Germinal center (tissue), 1 donor: Measurements from ENCODE around the gene POLG.

ENCODE experiments used
- DNase-seq: peaks from one replicate; pipeline ENCODE4 v3.0.0; 2012; ENCODE audit warnings: mixed read lengths, low spot score

Gene POLG

GRCh38 chr15:89326316-89326715 lies 8.3 kb downstream of the POLG start:
- no peak for DNase-seq

DNA sequence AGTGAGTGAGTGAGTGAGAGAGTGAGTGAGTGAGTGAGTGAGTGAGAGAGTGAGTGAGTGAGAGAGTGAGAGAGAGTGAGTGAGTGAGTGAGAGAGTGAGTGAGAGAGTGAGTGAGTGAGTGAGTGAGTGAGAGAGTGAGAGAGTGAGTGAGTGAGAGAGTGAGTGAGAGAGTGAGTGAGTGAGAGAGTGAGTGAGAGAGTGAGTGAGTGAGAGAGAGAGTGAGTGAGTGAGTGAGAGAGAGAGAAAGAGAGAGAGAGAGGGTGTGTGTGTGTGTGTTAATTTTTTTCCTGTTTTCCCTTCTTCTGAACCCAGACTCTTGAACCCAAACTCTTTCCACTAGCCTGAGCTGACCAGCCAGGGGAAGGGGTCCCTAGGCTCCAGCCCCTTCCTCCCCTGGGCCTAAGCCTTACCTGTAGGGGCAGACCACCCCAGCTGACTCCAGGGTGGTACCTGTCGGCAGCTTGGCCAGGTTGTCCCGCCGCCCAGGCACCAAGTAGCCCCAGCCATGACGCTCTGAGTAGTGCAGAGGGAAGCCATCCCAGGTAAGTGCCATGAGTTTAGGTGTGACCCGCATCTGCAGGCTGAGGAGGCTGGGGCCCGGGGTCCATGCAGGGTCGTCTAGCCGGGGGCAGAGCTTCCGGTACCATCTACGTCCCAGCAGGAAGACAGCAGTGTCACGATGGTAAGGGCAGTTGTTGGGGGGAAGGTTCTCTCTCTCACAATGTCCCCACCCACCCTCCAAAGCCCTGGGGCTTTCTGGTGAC lies 9.4 kb downstream of the POLG start:
- DNase-seq: no peak

DNA sequence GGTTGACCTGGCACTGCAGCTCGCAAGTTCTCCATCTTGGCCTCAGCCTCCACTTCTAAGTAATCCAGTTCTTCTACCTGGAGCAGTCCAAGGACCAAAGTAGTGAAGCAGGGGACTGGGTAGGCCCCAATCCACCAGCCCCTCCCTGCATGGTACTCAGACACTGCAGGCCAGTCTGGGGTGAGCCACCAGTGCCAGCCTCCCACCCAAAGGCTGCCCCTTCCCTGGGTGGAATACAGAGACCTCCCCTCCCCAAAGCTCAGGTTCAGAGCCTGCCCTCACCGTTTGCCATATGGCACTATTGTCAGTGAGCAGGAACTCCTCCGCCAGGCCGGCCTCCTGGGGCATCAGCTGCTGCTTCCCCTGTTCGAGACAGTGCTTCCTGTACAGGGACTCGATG lies 10.8 kb downstream of the POLG start:
- no peak for DNase-seq

DNA sequence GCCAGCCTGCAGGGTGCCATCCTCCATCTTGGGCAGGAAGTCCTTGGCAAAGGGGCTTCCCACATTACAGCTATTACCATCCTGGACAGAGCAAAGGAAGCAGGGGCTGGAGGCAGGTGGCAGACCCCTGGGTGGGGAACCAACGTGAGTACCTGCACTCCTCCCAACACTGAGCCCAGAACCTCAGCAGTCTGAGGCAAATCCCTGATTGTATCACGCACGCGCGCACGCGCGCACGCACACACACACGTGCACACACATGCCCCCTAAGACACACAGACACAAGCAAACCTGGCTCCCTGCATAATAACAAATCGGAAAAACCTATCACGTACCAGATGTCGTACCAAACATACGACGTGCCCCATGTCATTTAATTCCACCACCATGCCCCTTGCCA lies 11.8 kb downstream of the POLG start:
- no peak for DNase-seq

DNA sequence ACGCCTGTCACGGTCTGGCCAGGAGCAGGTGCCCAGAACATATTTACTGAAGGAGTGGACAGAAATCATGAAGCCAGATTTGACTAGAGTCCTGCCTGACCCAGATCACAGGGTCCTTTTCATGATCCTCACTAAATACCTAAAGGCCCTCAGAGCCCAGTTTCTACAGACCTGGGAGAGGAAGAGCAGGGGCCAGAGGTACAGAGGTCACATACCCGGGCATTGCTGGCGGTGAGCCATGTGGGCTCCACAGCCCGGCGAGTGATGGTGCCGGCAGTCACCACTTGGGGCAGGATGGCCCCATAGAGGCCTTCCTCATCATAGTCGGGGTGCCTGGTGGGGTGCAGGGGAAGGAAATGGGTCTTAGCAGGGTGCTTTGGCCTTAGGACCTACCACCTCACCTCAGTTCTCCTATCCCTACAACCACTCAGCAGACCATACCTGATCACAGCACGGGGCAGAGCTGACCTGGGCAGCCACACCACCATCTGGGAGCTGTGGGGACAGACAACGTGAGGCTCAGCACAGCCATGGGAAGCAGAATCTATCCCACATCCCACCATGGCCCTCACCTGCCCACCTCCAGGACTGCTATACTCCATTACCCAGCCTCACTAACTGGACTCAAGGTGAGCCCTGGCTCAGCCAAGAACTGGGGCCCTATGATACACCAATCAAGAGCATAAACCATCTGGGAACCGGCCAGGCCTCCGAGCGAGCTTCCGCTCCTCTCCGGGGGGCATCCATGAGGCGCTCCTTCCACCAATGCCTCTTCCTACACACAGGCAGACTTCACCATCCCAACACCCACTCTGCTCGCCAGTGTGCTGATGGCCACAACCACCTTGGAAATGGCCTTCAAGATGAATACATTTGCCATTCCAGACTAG lies 12.9 kb downstream of the POLG start:
- DNase-seq: no peak

DNA sequence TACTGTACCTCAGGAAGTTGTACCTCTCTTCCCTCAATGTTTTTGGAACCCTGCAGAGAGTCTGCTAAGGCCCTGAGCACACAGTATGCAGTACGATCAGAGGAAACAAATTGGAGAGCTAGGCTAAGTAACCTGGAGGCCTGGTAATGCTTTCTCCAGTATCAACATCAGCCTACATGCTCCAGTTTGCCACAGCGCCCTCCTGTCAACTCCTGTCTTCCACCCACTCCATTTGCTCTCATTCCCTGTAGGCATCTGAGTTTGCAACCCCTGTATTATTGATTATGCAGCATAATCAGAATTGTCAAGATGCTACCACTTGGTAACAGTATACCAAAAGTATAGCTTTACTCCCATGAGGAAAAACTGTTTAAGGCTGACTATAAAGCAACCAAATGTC lies 14.4 kb downstream of the POLG start:
- DNase-seq: no peak

GRCh38 chr15:89319678-89320077 lies 14.9 kb downstream of the POLG start:
- DNase-seq: no peak

- DNase-seq: no peak
These were observed 17.4 kb downstream of the POLG start for GRCh38 chr15:89317186-89317720.

DNA sequence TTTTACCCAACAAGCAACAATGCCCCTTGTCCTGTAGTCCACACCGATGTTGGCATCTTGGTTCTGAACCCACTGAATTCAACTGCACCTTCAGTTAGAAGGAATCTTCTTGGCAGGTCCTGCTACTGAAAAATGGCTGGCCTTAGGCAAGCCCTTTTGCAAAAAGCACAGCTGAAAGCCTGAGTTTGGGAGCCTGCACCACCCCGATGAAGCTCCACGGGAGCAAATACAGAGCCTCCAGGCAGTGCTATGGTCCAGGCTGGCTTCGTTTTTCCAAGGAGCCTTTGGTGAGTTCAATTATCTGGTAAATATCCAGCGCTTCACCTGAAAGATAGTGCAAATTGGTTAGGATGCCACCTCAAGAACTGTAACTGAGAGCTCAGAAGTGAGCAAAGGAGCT lies 18.1 kb downstream of the POLG start:
- DNase-seq: no peak

GRCh38 chr15:89315375-89315929 lies 19.2 kb downstream of the POLG start:
- DNase-seq: no peak

GRCh38 chr15:89309993-89310392 lies 24.6 kb downstream of the POLG start:
- no peak for DNase-seq

- DNase-seq: no peak
These were observed 26.4 kb downstream of the POLG start for GRCh38 chr15:89308236-89308635.

DNA sequence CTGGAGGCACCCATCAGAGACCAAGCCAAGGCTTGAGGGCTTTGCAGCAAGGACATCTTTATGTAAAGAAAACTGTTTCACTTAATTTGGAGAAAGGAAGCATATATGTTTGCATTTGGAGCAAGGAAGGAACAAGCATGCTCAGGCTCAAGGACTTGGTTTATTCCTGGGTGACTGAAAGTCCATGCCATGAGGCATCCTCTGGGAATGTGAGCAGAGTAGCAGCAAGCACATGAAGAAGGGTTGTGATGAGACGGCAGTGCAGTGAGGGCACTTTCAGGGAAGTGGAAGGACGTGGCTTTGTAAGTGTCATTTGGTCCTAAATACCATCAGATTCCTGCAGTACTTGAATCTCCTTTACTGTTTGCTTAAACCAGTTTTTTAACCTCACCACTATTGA lies 26.8 kb downstream of the POLG start:
- DNase-seq: no peak

- DNase-seq: no peak
These were observed 27.5 kb downstream of the POLG start for GRCh38 chr15:89307046-89307587.

- DNase-seq: no peak
These were observed 29.2 kb downstream of the POLG start for GRCh38 chr15:89305395-89305794.

GRCh38 chr15:89303986-89304385 lies 30.6 kb downstream of the POLG start:
- no peak for DNase-seq

DNA sequence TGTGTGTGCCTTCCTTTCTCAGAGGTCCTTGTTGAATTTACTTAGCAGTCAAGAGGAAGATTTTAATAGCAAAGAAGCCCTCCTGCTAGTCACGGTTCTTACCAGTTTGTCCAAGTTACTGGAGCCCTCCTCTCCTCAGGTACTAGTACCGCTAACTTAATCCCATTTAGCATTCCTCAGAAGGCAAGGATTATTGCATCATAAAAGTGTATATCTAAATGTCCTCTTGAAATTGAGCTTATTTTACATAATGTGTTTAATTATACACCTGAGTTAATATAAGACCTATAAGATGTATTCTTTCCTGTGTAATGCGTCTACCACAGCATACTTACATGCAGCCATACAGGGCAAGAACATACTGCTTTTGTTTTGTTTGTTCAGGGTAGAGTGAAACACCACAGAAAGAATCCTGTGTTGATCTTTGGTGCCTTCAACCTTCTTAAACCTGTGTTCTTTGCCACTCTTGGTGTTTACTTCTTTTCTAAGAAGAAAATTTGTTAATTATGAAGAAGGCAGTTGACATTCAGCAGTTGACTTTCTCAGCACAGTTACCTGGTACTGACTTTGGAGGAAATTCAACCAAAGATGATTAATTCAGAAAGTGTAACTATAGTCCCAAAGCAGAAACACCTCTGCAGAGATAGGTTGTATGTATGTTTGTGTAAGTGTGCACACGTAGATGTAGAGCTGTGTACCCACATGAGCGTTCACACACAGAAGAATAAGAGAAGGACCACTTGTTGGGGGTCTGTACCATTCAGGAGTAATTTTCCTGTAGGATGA lies 33.1 kb downstream of the POLG start:
- DNase-seq: no peak

- no peak for DNase-seq
These were observed 34.7 kb downstream of the POLG start for GRCh38 chr15:89299896-89300295.

DNA sequence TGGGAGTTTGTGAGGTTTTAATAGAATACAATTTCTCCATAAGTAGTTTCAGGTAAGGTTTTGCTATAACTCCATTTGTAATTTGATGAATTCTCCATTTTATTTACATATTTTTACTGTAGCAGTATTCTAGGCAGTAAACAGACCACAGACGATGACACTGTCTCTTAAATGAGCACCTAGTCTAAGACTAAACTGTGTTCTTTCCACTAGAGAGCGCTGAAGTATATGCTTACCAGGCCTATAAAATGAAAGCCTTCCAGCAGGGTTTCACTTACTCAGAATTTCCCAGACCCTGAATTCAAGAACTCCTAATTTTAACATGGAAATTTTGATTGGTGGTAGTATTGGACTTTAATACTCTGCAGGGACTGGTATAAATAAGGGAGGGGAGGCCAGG lies 41.6 kb downstream of the POLG start:
- DNase-seq: no peak

- no peak for DNase-seq
These were observed 42.6 kb downstream of the POLG start for GRCh38 chr15:89291934-89292438.

- DNase-seq: no peak
These were observed 51.4 kb downstream of the POLG start for GRCh38 chr15:89283201-89283600.
